Prostate gland (tissue), 2 donors: ENCODE results near the gene TMEM147.

Experiments used
- POLR2A ChIP-seq: fragments of 450-650 bp; IDR thresholded peaks from one replicate; pipeline ENCODE4 v1.6.1; 2016; ENCODE audit warnings: antibody characterized with exemption, mild to moderate bottlenecking
- POLR2AphosphoS5 ChIP-seq: sonication (generic); formaldehyde crosslinking; IDR thresholded peaks from one replicate; pipeline ENCODE4 v1.6.1; 2017; ENCODE audit warnings: antibody characterized with exemption
- TF ChIP-seq, protein P1 (sequence below), 4 experiments: fragments of 200-600 bp in 2 of 4; fragments of 450-650 bp in 2 of 4; sonication (generic) in 2 of 4; IDR thresholded peaks; 1 replicate in 3 of 4; 2 replicates in 1 of 4; pipeline ENCODE4 v1.5.1; 2016 to 2019; ENCODE audit warnings: antibody characterized with exemption in 4 of 4, mild to moderate bottlenecking in 2 of 4, moderate library complexity in 2 of 4

GRCh38 chr19:35545855-35546381 is 492 bp downstream of the TMEM147 start:
- TF ChIP-seq POLR2A = no peak
- TF ChIP-seq POLR2AphosphoS5 = no peak
- TF ChIP-seq, protein P1, sequence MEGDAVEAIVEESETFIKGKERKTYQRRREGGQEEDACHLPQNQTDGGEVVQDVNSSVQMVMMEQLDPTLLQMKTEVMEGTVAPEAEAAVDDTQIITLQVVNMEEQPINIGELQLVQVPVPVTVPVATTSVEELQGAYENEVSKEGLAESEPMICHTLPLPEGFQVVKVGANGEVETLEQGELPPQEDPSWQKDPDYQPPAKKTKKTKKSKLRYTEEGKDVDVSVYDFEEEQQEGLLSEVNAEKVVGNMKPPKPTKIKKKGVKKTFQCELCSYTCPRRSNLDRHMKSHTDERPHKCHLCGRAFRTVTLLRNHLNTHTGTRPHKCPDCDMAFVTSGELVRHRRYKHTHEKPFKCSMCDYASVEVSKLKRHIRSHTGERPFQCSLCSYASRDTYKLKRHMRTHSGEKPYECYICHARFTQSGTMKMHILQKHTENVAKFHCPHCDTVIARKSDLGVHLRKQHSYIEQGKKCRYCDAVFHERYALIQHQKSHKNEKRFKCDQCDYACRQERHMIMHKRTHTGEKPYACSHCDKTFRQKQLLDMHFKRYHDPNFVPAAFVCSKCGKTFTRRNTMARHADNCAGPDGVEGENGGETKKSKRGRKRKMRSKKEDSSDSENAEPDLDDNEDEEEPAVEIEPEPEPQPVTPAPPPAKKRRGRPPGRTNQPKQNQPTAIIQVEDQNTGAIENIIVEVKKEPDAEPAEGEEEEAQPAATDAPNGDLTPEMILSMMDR (IDR thresholded peaks at IDR 0.05) = no peak
